ENCODE measurements around the gene NGRN. TPM values are rescaled to one million over a fixed set of nuclear protein-coding genes. Genes with fewer than 3 reads are reported as not detected.

NGRN gene, protein sequence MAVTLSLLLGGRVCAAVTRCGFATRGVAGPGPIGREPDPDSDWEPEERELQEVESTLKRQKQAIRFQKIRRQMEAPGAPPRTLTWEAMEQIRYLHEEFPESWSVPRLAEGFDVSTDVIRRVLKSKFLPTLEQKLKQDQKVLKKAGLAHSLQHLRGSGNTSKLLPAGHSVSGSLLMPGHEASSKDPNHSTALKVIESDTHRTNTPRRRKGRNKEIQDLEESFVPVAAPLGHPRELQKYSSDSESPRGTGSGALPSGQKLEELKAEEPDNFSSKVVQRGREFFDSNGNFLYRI
- polyA plus RNA-seq (466 and 494 TPM in 2 replicates), polyA minus RNA-seq (264 and 274 TPM in 2 replicates)

DNA sequence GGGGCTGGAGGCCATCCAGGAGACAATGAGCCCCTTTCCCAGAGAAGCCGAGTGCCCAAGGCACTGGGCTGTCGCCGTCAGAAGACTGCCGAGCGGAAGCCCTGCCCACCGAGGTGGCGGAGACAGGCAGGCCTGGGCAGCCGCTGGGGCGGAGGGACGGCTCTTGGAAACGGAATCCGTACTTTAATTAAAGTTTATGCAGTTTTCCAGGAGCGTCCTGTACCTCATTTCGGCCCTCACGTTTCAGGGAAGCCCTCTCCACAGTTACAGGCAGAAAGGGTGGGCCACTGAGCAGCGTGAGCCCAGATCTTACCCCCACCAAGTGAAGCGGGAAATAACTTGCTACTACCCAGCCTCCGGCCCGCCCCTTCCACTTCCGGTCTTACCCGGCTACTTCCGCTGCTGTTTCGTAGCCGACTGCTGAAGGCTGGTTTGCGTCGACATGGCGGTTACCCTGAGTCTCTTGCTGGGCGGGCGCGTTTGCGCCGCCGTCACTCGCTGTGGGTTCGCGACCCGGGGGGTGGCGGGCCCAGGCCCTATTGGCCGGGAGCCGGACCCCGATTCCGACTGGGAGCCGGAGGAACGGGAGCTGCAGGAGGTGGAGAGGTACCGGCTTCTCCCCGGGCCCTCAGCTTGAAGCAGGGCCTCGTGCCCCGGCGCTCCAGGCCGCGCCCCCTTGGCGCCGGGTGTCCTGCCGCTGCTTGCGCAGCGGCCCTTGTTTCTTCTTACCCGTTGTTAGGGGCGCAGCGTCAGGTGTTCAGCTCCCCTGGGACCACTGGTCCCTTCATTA is at the start of gene NGRN:
Gene NGRN (plus strand): TSS at position 402 of the 790 bp plus-strand sequence. CDS start 41 bp downstream, at position 443.
- Histone ChIP-seq H3K79me2 (replicated peaks; ENCODE audit: insufficient read depth, low read length) (peaks cover 46% of the 10 kb centered on the region), H3K36me3 (ENCODE audit: insufficient read depth, low read length) (no peaks in the 10 kb centered on the region), H3K9me2 (ENCODE audit: insufficient read depth, low read length) (no peaks in the 10 kb centered on the region), H2AFZ (ENCODE audit: low read depth, low read length) (peak within 1 kb of the TSS; percentile 74), H3K9me3 (ENCODE audit: low read length) (no peaks in the 10 kb centered on the region), H3K9ac (ENCODE audit: low read length) (peak within 1 kb of the TSS; percentile 92), H3K27me3 (ENCODE audit: insufficient read depth, low read depth, low read length) (no peaks in the 10 kb centered on the region), H3K4me3 (ENCODE audit: low read length) (peak within 1 kb of the TSS; percentile 78), H4K20me1 (ENCODE audit: insufficient read depth) (peaks cover 4% of the 10 kb centered on the region), H3F3A (ENCODE audit: insufficient read depth, low read length, poor library complexity, severe bottlenecking) (peaks cover 3% of the 10 kb centered on the region), H3K27ac (ENCODE audit: low read length) (peak within 1 kb of the TSS; percentile 94), H3K4me2 (ENCODE audit: low read length) (peak within 1 kb of the TSS; percentile 95)
- TF ChIP-seq TAF1 (IDR thresholded peaks at IDR 0.05; ENCODE audit: low read depth) (peak; percentile 77), EZH2 (IDR thresholded peaks at IDR 0.05; ENCODE audit: borderline replicate concordance, insufficient read depth, low read length, poor library complexity, severe bottlenecking) (no peak), MXI1 (conservative IDR thresholded peaks at IDR 0.05; ENCODE audit: poor library complexity, severe bottlenecking) (peak; percentile 88), EP300 (conservative IDR thresholded peaks at IDR 0.05; ENCODE audit: poor library complexity, severe bottlenecking) (peak; percentile 9), SMC3 (conservative IDR thresholded peaks at IDR 0.05; ENCODE audit: poor library complexity) (peak; percentile 33), RAD21 (conservative IDR thresholded peaks at IDR 0.05) (peak; percentile 21), POLR2AphosphoS5 (IDR thresholded peaks at IDR 0.05) (peak; percentile 90)
- TF ChIP-seq, protein P1, sequence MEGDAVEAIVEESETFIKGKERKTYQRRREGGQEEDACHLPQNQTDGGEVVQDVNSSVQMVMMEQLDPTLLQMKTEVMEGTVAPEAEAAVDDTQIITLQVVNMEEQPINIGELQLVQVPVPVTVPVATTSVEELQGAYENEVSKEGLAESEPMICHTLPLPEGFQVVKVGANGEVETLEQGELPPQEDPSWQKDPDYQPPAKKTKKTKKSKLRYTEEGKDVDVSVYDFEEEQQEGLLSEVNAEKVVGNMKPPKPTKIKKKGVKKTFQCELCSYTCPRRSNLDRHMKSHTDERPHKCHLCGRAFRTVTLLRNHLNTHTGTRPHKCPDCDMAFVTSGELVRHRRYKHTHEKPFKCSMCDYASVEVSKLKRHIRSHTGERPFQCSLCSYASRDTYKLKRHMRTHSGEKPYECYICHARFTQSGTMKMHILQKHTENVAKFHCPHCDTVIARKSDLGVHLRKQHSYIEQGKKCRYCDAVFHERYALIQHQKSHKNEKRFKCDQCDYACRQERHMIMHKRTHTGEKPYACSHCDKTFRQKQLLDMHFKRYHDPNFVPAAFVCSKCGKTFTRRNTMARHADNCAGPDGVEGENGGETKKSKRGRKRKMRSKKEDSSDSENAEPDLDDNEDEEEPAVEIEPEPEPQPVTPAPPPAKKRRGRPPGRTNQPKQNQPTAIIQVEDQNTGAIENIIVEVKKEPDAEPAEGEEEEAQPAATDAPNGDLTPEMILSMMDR (IDR thresholded peaks at IDR 0.05; ENCODE audit: poor library complexity, severe bottlenecking): no peak
- TF ChIP-seq, protein P2, sequence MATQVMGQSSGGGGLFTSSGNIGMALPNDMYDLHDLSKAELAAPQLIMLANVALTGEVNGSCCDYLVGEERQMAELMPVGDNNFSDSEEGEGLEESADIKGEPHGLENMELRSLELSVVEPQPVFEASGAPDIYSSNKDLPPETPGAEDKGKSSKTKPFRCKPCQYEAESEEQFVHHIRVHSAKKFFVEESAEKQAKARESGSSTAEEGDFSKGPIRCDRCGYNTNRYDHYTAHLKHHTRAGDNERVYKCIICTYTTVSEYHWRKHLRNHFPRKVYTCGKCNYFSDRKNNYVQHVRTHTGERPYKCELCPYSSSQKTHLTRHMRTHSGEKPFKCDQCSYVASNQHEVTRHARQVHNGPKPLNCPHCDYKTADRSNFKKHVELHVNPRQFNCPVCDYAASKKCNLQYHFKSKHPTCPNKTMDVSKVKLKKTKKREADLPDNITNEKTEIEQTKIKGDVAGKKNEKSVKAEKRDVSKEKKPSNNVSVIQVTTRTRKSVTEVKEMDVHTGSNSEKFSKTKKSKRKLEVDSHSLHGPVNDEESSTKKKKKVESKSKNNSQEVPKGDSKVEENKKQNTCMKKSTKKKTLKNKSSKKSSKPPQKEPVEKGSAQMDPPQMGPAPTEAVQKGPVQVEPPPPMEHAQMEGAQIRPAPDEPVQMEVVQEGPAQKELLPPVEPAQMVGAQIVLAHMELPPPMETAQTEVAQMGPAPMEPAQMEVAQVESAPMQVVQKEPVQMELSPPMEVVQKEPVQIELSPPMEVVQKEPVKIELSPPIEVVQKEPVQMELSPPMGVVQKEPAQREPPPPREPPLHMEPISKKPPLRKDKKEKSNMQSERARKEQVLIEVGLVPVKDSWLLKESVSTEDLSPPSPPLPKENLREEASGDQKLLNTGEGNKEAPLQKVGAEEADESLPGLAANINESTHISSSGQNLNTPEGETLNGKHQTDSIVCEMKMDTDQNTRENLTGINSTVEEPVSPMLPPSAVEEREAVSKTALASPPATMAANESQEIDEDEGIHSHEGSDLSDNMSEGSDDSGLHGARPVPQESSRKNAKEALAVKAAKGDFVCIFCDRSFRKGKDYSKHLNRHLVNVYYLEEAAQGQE (IDR thresholded peaks at IDR 0.05; ENCODE audit: borderline replicate concordance): peak; percentile 86

DNA sequence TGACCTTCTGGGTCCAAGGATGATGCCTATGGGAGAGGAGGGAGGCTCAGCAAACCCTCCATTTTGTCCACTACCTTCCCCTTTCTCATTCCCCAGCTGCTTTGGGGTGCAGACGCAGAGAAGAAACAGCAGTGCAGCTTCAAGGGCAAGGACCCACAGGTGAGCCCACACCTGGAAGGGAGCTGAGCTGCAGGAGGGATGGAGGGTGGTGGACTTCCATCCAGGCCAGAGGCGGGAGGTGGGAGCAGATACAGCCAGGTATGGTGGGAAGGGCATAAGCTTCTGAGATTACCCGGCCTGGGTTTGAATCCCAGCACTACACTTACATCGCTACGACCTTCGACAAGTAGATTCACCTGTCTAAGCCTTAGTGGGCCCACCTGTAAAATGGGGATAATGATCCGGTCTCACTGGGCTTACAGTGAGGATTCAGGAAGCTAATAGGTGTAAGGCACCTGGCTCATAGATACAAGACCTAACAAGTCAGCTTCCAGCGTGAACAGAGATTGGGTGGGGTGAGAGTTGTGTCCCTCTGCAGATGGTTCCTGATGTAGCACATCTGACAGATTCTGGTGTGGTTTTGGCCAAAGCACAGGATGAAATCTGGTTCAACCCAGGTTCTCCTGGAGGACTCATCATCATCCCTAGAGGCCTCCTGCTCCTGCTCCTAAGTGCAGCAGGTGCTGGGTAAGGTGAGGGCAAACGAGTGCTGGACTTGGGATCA is 47.6 kb upstream of the NGRN start:
- Histone ChIP-seq H3K4me2 (ENCODE audit: low read length) (no peak overlapping the region), H3K36me3 (ENCODE audit: insufficient read depth, low read length) (no peaks in the 10 kb centered on the region), H4K20me1 (ENCODE audit: insufficient read depth) (no peaks in the 10 kb centered on the region), H3K9me3 (ENCODE audit: low read length) (no peaks in the 10 kb centered on the region), H2AFZ (ENCODE audit: low read depth, low read length) (no peak overlapping the region), H3K9me2 (ENCODE audit: insufficient read depth, low read length) (no peaks in the 10 kb centered on the region), H3K27ac (ENCODE audit: low read length) (no peak overlapping the region), H3K27me3 (ENCODE audit: insufficient read depth, low read depth, low read length) (no peaks in the 10 kb centered on the region), H3F3A (ENCODE audit: insufficient read depth, low read length, poor library complexity, severe bottlenecking) (no peaks in the 10 kb centered on the region), H3K9ac (ENCODE audit: low read length) (no peak overlapping the region), H3K4me3 (ENCODE audit: low read length) (no peak overlapping the region), H3K79me2 (replicated peaks; ENCODE audit: insufficient read depth, low read length) (peaks cover 4% of the 10 kb centered on the region)
- TF ChIP-seq, protein P2 (IDR thresholded peaks at IDR 0.05; ENCODE audit: borderline replicate concordance): no peak
- TF ChIP-seq RAD21 (conservative IDR thresholded peaks at IDR 0.05): no peak
- TF ChIP-seq EZH2 (IDR thresholded peaks at IDR 0.05; ENCODE audit: borderline replicate concordance, insufficient read depth, low read length, poor library complexity, severe bottlenecking): no peak
- TF ChIP-seq, protein P1 (IDR thresholded peaks at IDR 0.05; ENCODE audit: poor library complexity, severe bottlenecking): no peak
- no peak for TF ChIP-seq POLR2AphosphoS5 (IDR thresholded peaks at IDR 0.05)
- TF ChIP-seq EP300 (conservative IDR thresholded peaks at IDR 0.05; ENCODE audit: poor library complexity, severe bottlenecking): no peak
- TF ChIP-seq MXI1 (conservative IDR thresholded peaks at IDR 0.05; ENCODE audit: poor library complexity, severe bottlenecking): no peak
- TF ChIP-seq TAF1 (IDR thresholded peaks at IDR 0.05; ENCODE audit: low read depth): no peak
- TF ChIP-seq SMC3 (conservative IDR thresholded peaks at IDR 0.05; ENCODE audit: poor library complexity): no peak
